HUES48 (cell line): Measurements from ENCODE around the gene CYP21A2.
"Not testable (repeated sequence)": the region's sequence is repeated elsewhere in the genome, so short reads cannot be mapped to it uniquely, and the experiment has no call there.

Experiments
- H3K27ac ChIP-seq: one replicate; pipeline ENCODE4 v1.7.0; 2013; ENCODE audit warnings: low read depth, low read length, inconsistent platforms
- H3K27me3 ChIP-seq: 2 replicates; pipeline ENCODE4 v1.6.1; 2013; ENCODE audit warnings: mild to moderate bottlenecking, low read length; ENCODE audit not compliant: control insufficient read depth, insufficient read depth
- H3K36me3 ChIP-seq: 2 replicates; pipeline ENCODE4 v1.6.1; 2013; ENCODE audit warnings: low read length; ENCODE audit not compliant: control insufficient read depth, insufficient read depth
- H3K4me1 ChIP-seq: 2 replicates; pipeline ENCODE4 v1.6.1; 2013; ENCODE audit warnings: mild to moderate bottlenecking, low read length; ENCODE audit not compliant: control insufficient read depth, insufficient read depth
- H3K4me3 ChIP-seq: 2 replicates; pipeline ENCODE4 v1.5.1; 2013; ENCODE audit warnings: mild to moderate bottlenecking, low read depth, low read length
- H3K9ac ChIP-seq: 2 replicates; pipeline ENCODE4 v1.6.1; 2013; ENCODE audit warnings: mild to moderate bottlenecking, low read depth, low read length, moderate library complexity
- H3K9me3 ChIP-seq: 2 replicates; pipeline ENCODE4 v1.6.1; 2013; ENCODE audit warnings: low read length; ENCODE audit not compliant: control insufficient read depth, insufficient read depth

The CYP21A2 gene

DNA sequence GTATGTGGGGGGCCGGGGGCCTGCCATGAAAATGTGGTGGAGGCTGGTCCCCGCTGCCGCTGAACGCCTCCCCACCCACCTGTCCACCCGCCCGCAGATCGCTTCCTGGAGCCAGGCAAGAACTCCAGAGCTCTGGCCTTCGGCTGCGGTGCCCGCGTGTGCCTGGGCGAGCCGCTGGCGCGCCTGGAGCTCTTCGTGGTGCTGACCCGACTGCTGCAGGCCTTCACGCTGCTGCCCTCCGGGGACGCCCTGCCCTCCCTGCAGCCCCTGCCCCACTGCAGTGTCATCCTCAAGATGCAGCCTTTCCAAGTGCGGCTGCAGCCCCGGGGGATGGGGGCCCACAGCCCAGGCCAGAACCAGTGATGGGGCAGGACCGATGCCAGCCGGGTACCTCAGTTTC is 30.2 kb upstream of the CYP21A2 start:
- H3K9ac ChIP-seq, H3K4me1 ChIP-seq, H3K4me3 ChIP-seq, H3K27ac ChIP-seq, H3K36me3 ChIP-seq, H3K27me3 ChIP-seq, H3K9me3 ChIP-seq: not testable (repeated sequence)

DNA sequence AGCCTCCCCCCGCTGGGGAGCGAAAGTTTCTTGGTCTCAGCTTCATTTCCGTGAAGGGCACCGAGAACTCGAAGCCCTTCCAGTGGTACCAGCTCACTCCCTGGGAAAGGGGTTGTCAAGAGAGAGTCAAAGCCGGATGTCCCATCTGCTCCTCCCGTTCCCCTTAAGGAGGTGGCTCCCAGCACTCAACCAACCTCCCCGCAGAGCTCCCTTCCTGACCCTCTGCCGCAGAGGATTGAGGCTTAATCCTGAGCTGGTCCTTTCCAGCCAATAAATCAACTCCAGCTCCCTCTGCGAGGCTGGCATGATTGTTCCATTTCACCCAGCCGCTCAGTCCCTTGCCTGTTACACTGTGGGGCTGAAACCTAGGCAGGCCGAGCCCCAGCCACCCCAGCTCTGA is 29.6 kb upstream of the CYP21A2 start:
- not testable (repeated sequence) for H3K9ac ChIP-seq, H3K27me3 ChIP-seq, H3K9me3 ChIP-seq, H3K4me1 ChIP-seq, H3K27ac ChIP-seq, H3K36me3 ChIP-seq, H3K4me3 ChIP-seq

DNA sequence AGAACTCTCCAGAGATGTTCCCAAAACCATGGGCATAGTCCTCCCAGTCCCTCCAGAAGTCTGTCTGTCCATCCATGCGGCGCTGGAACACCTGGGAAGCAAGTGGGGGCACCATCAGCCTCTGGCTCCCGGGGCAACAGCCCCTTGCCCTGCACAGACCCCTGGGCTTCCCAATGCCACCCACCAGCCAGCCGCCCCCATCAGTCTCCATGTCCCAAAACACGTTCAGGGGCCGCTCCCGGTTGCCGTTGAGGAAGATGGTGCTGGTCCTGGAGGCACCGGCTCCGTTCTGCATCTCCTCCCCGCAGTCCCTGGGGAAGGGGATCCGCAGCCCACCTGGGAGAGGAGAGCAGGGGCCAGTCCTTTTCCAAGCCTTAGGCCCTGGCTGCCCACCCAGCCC is 28.7 kb upstream of the CYP21A2 start:
- not testable (repeated sequence) for H3K36me3 ChIP-seq, H3K4me3 ChIP-seq, H3K9me3 ChIP-seq, H3K9ac ChIP-seq, H3K27ac ChIP-seq, H3K4me1 ChIP-seq, H3K27me3 ChIP-seq

DNA sequence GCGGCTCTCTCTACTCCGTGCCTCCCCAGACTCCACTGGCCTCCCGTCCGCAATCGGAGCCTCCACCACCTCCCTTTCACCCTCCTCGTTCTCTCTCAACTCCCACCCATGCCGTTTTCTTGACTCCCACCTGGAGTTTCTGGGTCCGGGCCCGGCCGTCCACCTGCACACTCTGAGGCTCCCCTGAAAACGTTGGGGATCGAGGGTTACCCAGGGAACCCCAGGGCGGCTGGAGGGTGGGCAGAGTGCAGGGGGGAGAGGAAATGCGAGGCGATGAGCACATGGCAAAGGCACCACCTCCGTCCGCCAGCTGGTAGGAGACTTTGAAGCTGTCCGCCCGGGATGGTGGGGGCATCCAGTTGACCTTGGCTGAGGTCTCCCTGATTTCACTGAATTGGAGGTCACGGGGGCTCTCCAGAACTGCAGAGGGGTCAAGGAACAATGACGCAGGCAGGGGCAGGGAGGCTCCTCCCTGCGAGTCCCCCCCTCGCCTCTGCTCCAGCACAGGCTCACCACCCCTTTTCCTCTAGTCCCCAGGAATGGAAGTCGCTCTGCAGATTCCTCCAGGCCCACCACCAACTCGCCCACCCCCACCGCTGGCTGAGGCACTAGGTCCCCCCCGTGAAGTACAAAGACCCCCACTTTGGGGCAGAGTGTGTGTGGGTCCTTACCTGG is 27.2 kb upstream of the CYP21A2 start:
- H3K4me3 ChIP-seq, H3K9ac ChIP-seq, H3K4me1 ChIP-seq, H3K9me3 ChIP-seq, H3K27ac ChIP-seq, H3K36me3 ChIP-seq, H3K27me3 ChIP-seq: not testable (repeated sequence)

DNA sequence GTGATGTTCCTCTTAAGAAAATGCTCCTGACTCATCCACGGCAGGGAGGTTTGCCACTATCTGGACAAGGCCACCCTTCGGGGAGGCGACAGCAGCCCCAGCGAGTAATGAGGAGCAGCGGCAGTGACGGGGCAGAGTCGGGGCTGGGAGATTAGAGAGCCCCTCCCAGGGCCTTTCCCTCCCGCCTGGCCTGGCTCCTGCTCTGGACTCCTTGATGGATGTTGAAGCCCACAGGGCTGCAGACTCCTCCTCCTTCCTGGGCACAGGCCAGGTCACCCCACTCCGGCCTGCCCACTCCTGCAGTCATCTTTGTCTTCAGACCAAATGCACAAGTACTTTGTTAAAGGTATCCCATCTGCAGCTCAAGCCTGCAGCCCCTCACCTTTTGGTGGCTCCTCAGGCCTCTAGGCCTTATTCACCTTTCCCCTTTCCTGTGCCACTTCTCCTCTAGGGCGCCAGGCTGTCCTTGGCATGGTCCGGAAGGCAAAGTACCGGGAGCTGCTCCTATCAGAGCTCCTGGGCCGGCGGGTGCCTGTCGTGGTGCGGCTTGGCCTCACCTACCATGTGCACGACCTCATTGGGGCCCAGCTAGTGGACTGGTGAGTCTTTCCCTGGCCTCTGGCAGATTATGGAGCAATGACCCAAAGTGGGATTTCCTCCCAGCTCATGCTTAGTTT is 25.1 kb upstream of the CYP21A2 start:
- not testable (repeated sequence) for H3K27me3 ChIP-seq, H3K9ac ChIP-seq, H3K4me1 ChIP-seq, H3K36me3 ChIP-seq, H3K4me3 ChIP-seq, H3K27ac ChIP-seq, H3K9me3 ChIP-seq

DNA sequence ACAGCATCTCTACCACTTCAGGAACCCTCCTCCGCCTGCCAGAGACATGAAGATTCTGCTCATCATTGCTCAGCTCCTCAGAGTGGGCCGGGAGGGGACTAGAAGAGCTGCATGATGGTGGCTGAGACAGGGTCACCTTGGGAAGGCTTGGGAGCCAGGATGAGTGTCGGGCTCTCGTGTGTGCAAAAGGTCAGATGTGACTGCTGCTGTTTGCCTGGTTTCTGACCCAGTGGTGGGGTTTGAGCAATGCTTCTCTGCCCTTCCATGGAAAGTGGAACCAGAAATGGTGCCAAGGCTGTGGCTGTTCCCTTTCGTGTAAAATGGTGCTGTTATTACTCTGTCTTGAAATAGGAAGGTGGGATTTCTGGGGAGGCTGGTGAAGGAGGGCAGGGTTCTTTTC is 24.5 kb upstream of the CYP21A2 start:
- H3K36me3 ChIP-seq, H3K27me3 ChIP-seq, H3K4me3 ChIP-seq, H3K9ac ChIP-seq, H3K27ac ChIP-seq, H3K4me1 ChIP-seq, H3K9me3 ChIP-seq: not testable (repeated sequence)

DNA sequence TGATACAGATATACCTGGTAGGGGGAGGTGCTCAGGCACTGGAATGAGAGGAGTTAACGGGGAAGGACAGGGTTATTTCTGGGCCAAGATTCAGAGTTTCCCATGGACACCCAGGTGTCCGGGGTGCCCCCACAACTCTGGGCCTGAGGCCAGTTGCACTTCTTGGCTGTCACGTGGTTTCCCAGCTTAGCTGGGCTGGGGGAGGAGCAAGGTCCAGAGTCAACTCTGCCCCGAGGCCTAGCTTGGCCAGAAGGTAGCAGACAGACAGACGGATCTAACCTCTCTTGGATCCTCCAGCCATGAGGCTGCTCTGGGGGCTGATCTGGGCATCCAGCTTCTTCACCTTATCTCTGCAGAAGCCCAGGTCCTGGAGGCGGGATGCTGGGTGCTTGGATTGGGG is 23.7 kb upstream of the CYP21A2 start, which contains the start of gene C4B:
Gene C4B, plus strand, starts transcription at position 249 of the 400 bp plus-strand sequence. Its CDS starts 51 bp downstream, at position 300.
- H3K4me3 ChIP-seq, H3K9me3 ChIP-seq, H3K27ac ChIP-seq, H3K36me3 ChIP-seq, H3K4me1 ChIP-seq, H3K9ac ChIP-seq, H3K27me3 ChIP-seq: not testable (repeated sequence)

DNA sequence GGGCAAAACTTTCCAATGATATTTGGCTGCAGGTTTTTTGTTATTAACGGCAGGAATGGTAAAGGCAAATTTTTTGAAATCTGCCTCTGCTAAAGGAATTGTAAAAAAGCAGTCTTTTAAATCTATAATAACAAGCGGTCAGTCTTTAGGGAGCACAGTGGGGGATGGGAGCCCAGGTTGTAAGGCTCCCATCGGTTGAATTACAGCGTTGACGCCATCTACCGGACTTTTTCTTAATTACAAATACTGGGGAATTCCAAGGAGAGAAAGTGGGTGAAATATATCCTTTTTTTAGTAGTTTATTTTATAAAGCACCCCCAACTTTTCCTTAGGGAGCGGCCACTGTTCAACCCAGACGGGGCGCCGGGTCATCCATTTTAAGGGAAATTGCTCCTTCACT is 16.1 kb upstream of the CYP21A2 start:
- not testable (repeated sequence) for H3K9ac ChIP-seq, H3K27me3 ChIP-seq, H3K4me1 ChIP-seq, H3K4me3 ChIP-seq, H3K27ac ChIP-seq, H3K36me3 ChIP-seq, H3K9me3 ChIP-seq

DNA sequence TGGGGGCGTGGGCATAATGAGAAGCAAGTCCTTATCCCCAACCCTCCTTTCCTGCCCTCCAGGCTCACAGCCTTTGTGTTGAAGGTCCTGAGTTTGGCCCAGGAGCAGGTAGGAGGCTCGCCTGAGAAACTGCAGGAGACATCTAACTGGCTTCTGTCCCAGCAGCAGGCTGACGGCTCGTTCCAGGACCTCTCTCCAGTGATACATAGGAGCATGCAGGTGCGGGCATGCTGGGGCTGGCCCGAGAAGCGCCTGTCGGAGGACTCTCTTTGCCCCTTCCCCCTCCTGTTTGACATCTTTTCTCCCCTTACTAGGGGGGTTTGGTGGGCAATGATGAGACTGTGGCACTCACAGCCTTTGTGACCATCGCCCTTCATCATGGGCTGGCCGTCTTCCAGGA is 9.6 kb upstream of the CYP21A2 start:
- not testable (repeated sequence) for H3K27ac ChIP-seq, H3K9me3 ChIP-seq, H3K9ac ChIP-seq, H3K27me3 ChIP-seq, H3K4me1 ChIP-seq, H3K4me3 ChIP-seq, H3K36me3 ChIP-seq

DNA sequence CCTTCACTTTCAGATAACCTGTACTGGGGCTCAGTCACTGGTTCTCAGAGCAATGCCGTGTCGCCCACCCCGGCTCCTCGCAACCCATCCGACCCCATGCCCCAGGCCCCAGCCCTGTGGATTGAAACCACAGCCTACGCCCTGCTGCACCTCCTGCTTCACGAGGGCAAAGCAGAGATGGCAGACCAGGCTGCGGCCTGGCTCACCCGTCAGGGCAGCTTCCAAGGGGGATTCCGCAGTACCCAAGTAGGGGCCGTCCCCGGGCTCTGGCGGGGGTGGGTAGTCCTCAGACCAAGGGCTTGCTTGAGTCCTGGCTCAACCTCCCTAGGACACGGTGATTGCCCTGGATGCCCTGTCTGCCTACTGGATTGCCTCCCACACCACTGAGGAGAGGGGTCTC is 8.7 kb upstream of the CYP21A2 start:
- H3K36me3 ChIP-seq, H3K9ac ChIP-seq, H3K9me3 ChIP-seq, H3K27ac ChIP-seq, H3K4me1 ChIP-seq, H3K27me3 ChIP-seq, H3K4me3 ChIP-seq: not testable (repeated sequence)

DNA sequence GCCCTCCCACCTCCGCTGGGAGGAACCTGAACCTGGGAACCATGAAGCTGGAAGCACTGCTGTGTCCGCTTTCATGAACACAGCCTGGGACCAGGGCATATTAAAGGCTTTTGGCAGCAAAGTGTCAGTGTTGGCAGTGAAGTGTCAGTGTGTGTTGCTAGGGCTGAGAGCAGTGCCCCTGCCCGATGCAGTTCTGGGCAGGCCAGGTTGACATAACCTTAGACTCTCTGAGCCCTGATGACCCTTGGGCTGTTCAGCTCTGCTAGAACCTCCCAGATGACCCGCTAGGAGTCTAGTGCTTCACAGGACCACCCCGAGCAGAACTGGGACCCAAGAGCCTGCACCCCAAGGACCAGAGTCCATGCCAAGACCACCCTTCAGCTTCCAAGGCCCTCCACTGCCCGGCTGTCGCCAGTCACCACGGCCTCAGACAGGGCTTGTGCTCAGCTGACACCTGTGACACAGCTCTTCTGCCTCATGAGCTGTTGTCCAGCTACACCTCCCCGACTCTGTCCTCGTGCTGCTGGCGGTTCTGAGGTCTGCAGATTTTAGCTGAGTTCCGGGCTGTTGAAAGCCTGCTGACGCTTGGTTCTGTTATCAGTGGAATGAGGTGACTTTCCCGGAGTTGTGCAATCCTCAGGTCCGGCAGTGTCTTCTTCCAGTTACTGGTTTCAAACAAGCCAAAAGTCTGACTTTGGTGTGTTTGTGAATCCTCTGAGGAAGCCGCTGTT is 2.8 kb upstream of the CYP21A2 start:
- not testable (repeated sequence) for H3K27ac ChIP-seq, H3K4me3 ChIP-seq, H3K27me3 ChIP-seq, H3K9me3 ChIP-seq, H3K36me3 ChIP-seq, H3K4me1 ChIP-seq, H3K9ac ChIP-seq
